ENCODE measurements around the gene DIP2A.

Gene DIP2A

GRCh38 chr21:46596201-46596600 is 137.5 kb downstream of the DIP2A start:
- no peak for DNase-seq (ENCODE audit: low spot score)

- no peak for DNase-seq (ENCODE audit: low spot score)
These were observed 138.3 kb downstream of the DIP2A start for GRCh38 chr21:46597031-46597430.

GRCh38 chr21:46597896-46598343 is 139.2 kb downstream of the DIP2A start:
- DNase-seq (ENCODE audit: low spot score): no peak

GRCh38 chr21:46598581-46599572 is 140.2 kb downstream of the DIP2A start:
- no peak for DNase-seq (ENCODE audit: low spot score)

GRCh38 chr21:46600305-46600704 is 141.6 kb downstream of the DIP2A start:
- DNase-seq (ENCODE audit: low spot score): no peak

- no peak for DNase-seq (ENCODE audit: low spot score)
These were observed 142.3 kb downstream of the DIP2A start for GRCh38 chr21:46600978-46601377.

- no peak for DNase-seq (ENCODE audit: low spot score)
These were observed 144.5 kb downstream of the DIP2A start for GRCh38 chr21:46603228-46603627.

- DNase-seq (ENCODE audit: low spot score): no peak
These were observed 145.8 kb downstream of the DIP2A start for GRCh38 chr21:46604329-46604974.

GRCh38 chr21:46604975-46605766 is 146.5 kb downstream of the DIP2A start, which contains the start of gene S100B:
Gene S100B (minus strand): TSS chr21:46605082. CDS start chr21:46602415, 2,667 bp downstream.
- DNase-seq (ENCODE audit: low spot score): no peak

GRCh38 chr21:46605767-46606426 is 147.2 kb downstream of the DIP2A start:
- no peak for DNase-seq (ENCODE audit: low spot score)

GRCh38 chr21:46606427-46606813 is 147.7 kb downstream of the DIP2A start:
- no peak for DNase-seq (ENCODE audit: low spot score)

- no peak for DNase-seq (ENCODE audit: low spot score)
These were observed 148.9 kb downstream of the DIP2A start for GRCh38 chr21:46607636-46608035.

GRCh38 chr21:46608672-46609111 is 150.0 kb downstream of the DIP2A start:
- DNase-seq (ENCODE audit: low spot score): no peak

- no peak for DNase-seq (ENCODE audit: low spot score)
These were observed 151.5 kb downstream of the DIP2A start for GRCh38 chr21:46610018-46610701.

- no peak for DNase-seq (ENCODE audit: low spot score)
These were observed 154.7 kb downstream of the DIP2A start for GRCh38 chr21:46613391-46613790.

- DNase-seq (ENCODE audit: low spot score): no peak
These were observed 157.4 kb downstream of the DIP2A start for GRCh38 chr21:46616050-46616449.

GRCh38 chr21:46616656-46617055 is 158.0 kb downstream of the DIP2A start:
- no peak for DNase-seq (ENCODE audit: low spot score)

- no peak for DNase-seq (ENCODE audit: low spot score)
These were observed 158.8 kb downstream of the DIP2A start for GRCh38 chr21:46617267-46618051.

GRCh38 chr21:46618738-46619379 is 160.2 kb downstream of the DIP2A start:
- DNase-seq (ENCODE audit: low spot score): no peak
